IMR-90 (cell line): ENCODE data around the gene CRYGN. TPM values are rescaled to one million over a fixed set of nuclear protein-coding genes. Genes with fewer than 3 reads are reported as not detected.

ENCODE experiments used
- ATAC-seq: fragments of 200-7000 bp; cut with Tn5 transposase; 2 replicates; pipeline ENCODE4 v1.9.1; 2020; ENCODE audit warnings: low read depth, mild to moderate bottlenecking, moderate library complexity
- BruUV-seq: library from RNA; stranded (reverse); fragments of 400-500 nt; replicated peaks from 2 replicates; lab custom pipeline; 2021; lab: Mats Ljungman, UMichigan
- CTCF ChIA-PET: fragments of 300-600 bp; formaldehyde crosslinking; extraction: SDS; loops from one replicate; lab custom pipeline; 2021; ENCODE audit warnings: antibody characterized with exemption; lab: Yijun Ruan, JAX
- POLR2A ChIA-PET: fragments of 300-600 bp; sonication (Branson Sonifier 250); formaldehyde crosslinking; loops from one replicate; lab custom pipeline; 2022; ENCODE audit warnings: antibody characterized with exemption; ENCODE audit not compliant: unreplicated experiment; lab: Charles Lee
- DNase-seq: peaks from one replicate; pipeline ENCODE4 v3.0.0; 2013
- H2AFZ ChIP-seq: replicated peaks from 2 replicates; pipeline ENCODE3; 2013; ENCODE audit warnings: low read length, mild to moderate bottlenecking; ENCODE audit not compliant: poor library complexity
- H2AK5ac ChIP-seq: 2 replicates; pipeline ENCODE4 v1.6.1; 2013; ENCODE audit warnings: low read depth, low read length, inconsistent platforms
- H2AK9ac ChIP-seq: replicated peaks from 2 replicates; pipeline ENCODE3; 2013; ENCODE audit warnings: mild to moderate bottlenecking, low read depth, low read length, moderate library complexity; ENCODE audit not compliant: poor library complexity
- H2BK120ac ChIP-seq: 2 replicates; pipeline ENCODE4 v1.6.1; 2013; ENCODE audit warnings: low read depth, low read length, inconsistent platforms
- H2BK15ac ChIP-seq: 3 replicates; pipeline ENCODE4 v1.6.1; 2013; ENCODE audit warnings: low read depth, low read length, inconsistent platforms
- H2BK20ac ChIP-seq: 2 replicates; pipeline ENCODE4 v1.6.1; 2013; ENCODE audit warnings: low read depth, mild to moderate bottlenecking, inconsistent platforms, low read length, moderate library complexity
- H2BK5ac ChIP-seq: 2 replicates; pipeline ENCODE4 v1.6.1; 2013; ENCODE audit warnings: mild to moderate bottlenecking, low read depth, low read length, inconsistent platforms; ENCODE audit not compliant: poor library complexity, severe bottlenecking
- H3K14ac ChIP-seq: replicated peaks from 2 replicates; pipeline ENCODE4 v1.6.1; 2013; ENCODE audit warnings: low read depth, low read length, inconsistent platforms
- H3K18ac ChIP-seq: 2 replicates; pipeline ENCODE4 v1.6.1; 2013; ENCODE audit warnings: low read depth, low read length, control low read depth
- H3K23ac ChIP-seq: 2 replicates; pipeline ENCODE4 v1.6.1; 2013; ENCODE audit warnings: low read depth, low read length, inconsistent platforms
- H3K27ac ChIP-seq: 2 replicates; pipeline ENCODE4 v1.5.1; 2013; ENCODE audit warnings: mild to moderate bottlenecking, control low read depth, low read length; ENCODE audit not compliant: insufficient read depth
- H3K27me3 ChIP-seq: 2 replicates; pipeline ENCODE4 v1.6.1; 2013; ENCODE audit warnings: low read length; ENCODE audit not compliant: control insufficient read depth, insufficient read depth
- H3K36me3 ChIP-seq: 2 replicates; pipeline ENCODE4 v1.6.1; 2013; ENCODE audit warnings: low read length, mixed read lengths; ENCODE audit not compliant: control insufficient read depth, insufficient read depth
- H3K4ac ChIP-seq: 2 replicates; pipeline ENCODE4 v1.6.1; 2013; ENCODE audit warnings: low read depth, low read length, inconsistent platforms
- H3K4me1 ChIP-seq: 2 replicates; pipeline ENCODE4 v1.6.1; 2013; ENCODE audit warnings: low read length, mixed read lengths; ENCODE audit not compliant: control insufficient read depth, insufficient read depth
- H3K4me2 ChIP-seq: 2 replicates; pipeline ENCODE4 v1.6.1; 2013; ENCODE audit warnings: low read depth, mild to moderate bottlenecking, control low read depth, low read length, moderate library complexity
- H3K4me3 ChIP-seq: 2 replicates; pipeline ENCODE4 v1.5.1; 2013; ENCODE audit warnings: low read depth, mild to moderate bottlenecking, control low read depth, low read length, moderate library complexity; ENCODE audit not compliant: insufficient read depth
- H3K56ac ChIP-seq: 2 replicates; pipeline ENCODE4 v1.6.1; 2013; ENCODE audit warnings: low read length, inconsistent platforms; ENCODE audit not compliant: insufficient read depth; ENCODE audit errors: extremely low read depth
- H3K79me1 ChIP-seq, 2 experiments: 2 replicates each; pipeline ENCODE4 v1.6.1; 2013; ENCODE audit warnings: low read length in 2 of 2, inconsistent platforms in 1 of 2, low read depth in 1 of 2
- H3K9ac ChIP-seq: 2 replicates; pipeline ENCODE4 v1.6.1; 2013; ENCODE audit warnings: low read depth, low read length, control low read depth
- H3K9me1 ChIP-seq: 2 replicates; pipeline ENCODE4 v1.6.1; 2013; ENCODE audit warnings: low read length, inconsistent platforms; ENCODE audit not compliant: insufficient read depth
- H3K9me3 ChIP-seq: 2 replicates; pipeline ENCODE4 v1.6.1; 2013; ENCODE audit warnings: low read length; ENCODE audit not compliant: control insufficient read depth, insufficient read depth
- H4K20me1 ChIP-seq: 2 replicates; pipeline ENCODE4 v1.6.1; 2013; ENCODE audit warnings: low read length, inconsistent platforms; ENCODE audit not compliant: insufficient read depth
- H4K5ac ChIP-seq: 2 replicates; pipeline ENCODE4 v1.6.1; 2013; ENCODE audit warnings: mild to moderate bottlenecking, low read depth, low read length, control low read depth
- H4K8ac ChIP-seq, 2 experiments: 2 replicates each; pipeline ENCODE4 v1.6.1; 2013; ENCODE audit warnings: low read depth in 2 of 2, low read length in 2 of 2, control low read depth in 1 of 2, inconsistent platforms in 1 of 2
- H4K91ac ChIP-seq: 2 replicates; pipeline ENCODE4 v1.6.1; 2013; ENCODE audit warnings: low read depth, low read length, inconsistent platforms; ENCODE audit not compliant: insufficient read depth
- BHLHE40 ChIP-seq: fragments of 150-350 bp; IDR thresholded peaks from 2 replicates; pipeline ENCODE4 v1.6.1; 2016; ENCODE audit warnings: mild to moderate bottlenecking, low read depth, low read length
- FOS ChIP-seq: fragments of 150-350 bp; IDR thresholded peaks from 2 replicates; pipeline ENCODE4 v1.6.1; 2016; ENCODE audit warnings: low read depth, low read length
- MAFK ChIP-seq: IDR thresholded peaks from 2 replicates; pipeline ENCODE4 v1.6.1; 2012; ENCODE audit warnings: low read depth, low read length, improper control_type of control experiment
- POLR2A ChIP-seq: IDR thresholded peaks from 2 replicates; pipeline ENCODE4 v1.6.1; 2012; ENCODE audit warnings: mild to moderate bottlenecking, low read depth, low read length
- WGBS, 2 experiments: methylation state at CpG; one replicate each; pipeline versions ENCODE4 v1.1.5 to v1.1.7; 2013; ENCODE audit warnings: missing lambda C conversion rate in 2 of 2; ENCODE audit not compliant: insufficient read length in 1 of 2; ENCODE audit errors: extremely low coverage in 2 of 2; 5-methylcytosine and 5-hydroxymethylcytosine counted together
- dilution Hi-C: fragments of 300-500 bp; cut with HindIII; formaldehyde crosslinking; loops from one replicate; pipeline ENCODE4 v1.14.3; 2018; ENCODE audit warnings: low sequenced_read_pairs; ENCODE audit not compliant: unreplicated experiment
- in situ Hi-C: fragments of 300-500 bp; cut with MboI; formaldehyde crosslinking; loops from 3 replicates; pipeline ENCODE4 v1.14.3; 2019; ENCODE audit warnings: low sequenced_read_pairs, inconsistent platforms, mixed read lengths
- intact Hi-C: fragments of 100-400 bp; cut with micrococcal nuclease; formaldehyde crosslinking; loops from 2 replicates; pipeline ENCODE4 v1.10.0; 2022
- polyA plus RNA-seq, 3 experiments: library from polyadenylated mRNA; depleted of rRNA; stranded (reverse); fragments of >200 nt; gene quantifications; 2 replicates each; pipeline ENCODE4 v1.2.3, GENCODE V29; 2012; ENCODE audit warnings: low replicate concordance in 1 of 3
- total RNA-seq: library from RNA; depleted of rRNA; stranded (reverse); fragments of >200 nt; gene quantifications from 2 replicates; pipeline ENCODE4 v1.2.3, GENCODE V29; 2012
- TF ChIP-seq, protein P1 (sequence below): fragments of 150-350 bp; IDR thresholded peaks from 2 replicates; pipeline ENCODE4 v1.6.1; 2017; ENCODE audit warnings: mild to moderate bottlenecking, antibody characterized with exemption, low read length, low read depth

The CRYGN gene
- total and polyA plus RNA-seq, 2 of the 4 experiments (the other 2 are of a cell fraction) = not detected

DNA sequence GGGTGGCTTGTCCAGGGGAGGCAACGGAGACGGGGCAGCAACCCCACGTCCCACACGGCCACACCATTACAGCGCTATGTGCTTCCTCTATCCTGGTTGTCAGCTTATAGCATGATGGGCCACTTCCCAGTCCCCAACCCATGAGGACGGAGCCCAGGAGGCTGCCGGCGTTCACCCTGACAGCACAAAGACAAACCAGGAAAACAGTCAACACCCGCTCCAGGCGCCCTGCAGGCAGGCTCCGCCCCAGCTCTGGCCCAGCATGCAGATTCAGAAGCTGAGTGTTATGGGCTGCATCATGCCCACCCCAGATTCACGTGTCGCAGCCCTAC, 44.9 kb downstream of the CRYGN start:
- Histone ChIP-seq H3K27me3 (peaks cover 20% of the 10 kb centered on the region), H3K9me1 (no peaks in the 10 kb centered on the region), H3K56ac (no peak overlapping the region), H2BK20ac (no peak overlapping the region), H3K36me3 (no peaks in the 10 kb centered on the region), H2AFZ (no peak overlapping the region), H2BK5ac (no peak overlapping the region), H2BK15ac (no peak overlapping the region), H2AK5ac (no peak overlapping the region), H3K4me2 (no peak overlapping the region), H3K18ac (no peak overlapping the region), H3K14ac (no peak overlapping the region), H2BK120ac (no peak overlapping the region), H3K79me1 (no peaks in the 10 kb centered on the region), H4K8ac (no peak overlapping the region), H3K4me3 (no peak overlapping the region), H3K4ac (no peak overlapping the region), H4K5ac (no peak overlapping the region), H3K9me3 (no peaks in the 10 kb centered on the region), H3K4me1 (no peaks in the 10 kb centered on the region), H2AK9ac (no peak overlapping the region), H3K23ac (no peak overlapping the region), H3K27ac (no peak overlapping the region), H4K91ac (no peak overlapping the region), H4K20me1 (no peaks in the 10 kb centered on the region), H3K9ac (no peak overlapping the region)
- BruUV-seq = no TSS peak
- CTCF ChIA-PET = no interaction called here
- TF ChIP-seq BHLHE40 (no peak), FOS (no peak), MAFK (no peak), POLR2A (no peak)
- TF ChIP-seq, protein P1, sequence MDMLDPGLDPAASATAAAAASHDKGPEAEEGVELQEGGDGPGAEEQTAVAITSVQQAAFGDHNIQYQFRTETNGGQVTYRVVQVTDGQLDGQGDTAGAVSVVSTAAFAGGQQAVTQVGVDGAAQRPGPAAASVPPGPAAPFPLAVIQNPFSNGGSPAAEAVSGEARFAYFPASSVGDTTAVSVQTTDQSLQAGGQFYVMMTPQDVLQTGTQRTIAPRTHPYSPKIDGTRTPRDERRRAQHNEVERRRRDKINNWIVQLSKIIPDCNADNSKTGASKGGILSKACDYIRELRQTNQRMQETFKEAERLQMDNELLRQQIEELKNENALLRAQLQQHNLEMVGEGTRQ = no peak
- 91% methylated on average over 7 of the region's 13 CpGs; no CpG with 5 or more reads in 1 of the 2 experiments for WGBS, 2 experiments
- in situ Hi-C loops = no loop called here
- intact Hi-C loops = no loop called here
- DNase-seq = no peak
- POLR2A ChIA-PET = no interaction called here
- dilution Hi-C loops = no loop called here
- ATAC-seq = no peak
